Kidney (tissue), 14 donors: ENCODE measurements around the gene MYADML2. TPM values are rescaled to one million over a fixed set of nuclear protein-coding genes. Genes with fewer than 3 reads are reported as not detected.

Source experiments
- DNase-seq, 5 donors: peaks; one replicate each; pipeline ENCODE4 v3.0.0-alpha.2; 2013 to 2020
- FAIRE-seq: peaks from 2 replicates; lab custom pipeline; 2012; peaks lifted over from hg19 to GRCh38; lab: Jason Lieb, UNC
- H3K27ac ChIP-seq, 2 donors: one replicate each; pipeline ENCODE4 v1.7.0; 2013; ENCODE audit warnings: low read depth in 2 of 2, low read length in 2 of 2, inconsistent platforms in 1 of 2
- H3K27me3 ChIP-seq: one replicate; pipeline ENCODE4 v1.7.1; 2013; ENCODE audit warnings: low read length, inconsistent platforms; ENCODE audit not compliant: control insufficient read depth, insufficient read depth
- H3K36me3 ChIP-seq, 3 donors: one replicate each; pipeline versions ENCODE4 v1.7.0 to v1.7.1; 2013; ENCODE audit warnings: low read length in 3 of 3, control low read depth in 1 of 3, inconsistent platforms in 1 of 3; ENCODE audit not compliant: insufficient read depth in 3 of 3, control insufficient read depth in 2 of 3
- H3K4me1 ChIP-seq, 3 donors: one replicate each; pipeline versions ENCODE4 v1.7.0 to v1.7.1; 2013; ENCODE audit warnings: low read length in 3 of 3, inconsistent platforms in 1 of 3, low read depth in 1 of 3; ENCODE audit not compliant: control insufficient read depth in 2 of 3, insufficient read depth in 2 of 3
- H3K4me3 ChIP-seq, 3 donors: one replicate each; pipeline versions ENCODE4 v1.7.0 to v1.8.1; 2013; ENCODE audit warnings: low read length in 3 of 3, control low read depth in 1 of 3, inconsistent platforms in 1 of 3
- H3K9ac ChIP-seq, 3 donors: one replicate each; pipeline versions ENCODE4 v1.7.0 to v1.7.1; 2013; ENCODE audit warnings: low read length in 3 of 3, control low read depth in 1 of 3, inconsistent platforms in 1 of 3
- H3K9me3 ChIP-seq, 3 donors: one replicate each; pipeline versions ENCODE4 v1.7.0 to v1.7.1; 2013; ENCODE audit warnings: low read length in 3 of 3, control low read depth in 1 of 3, inconsistent platforms in 1 of 3; ENCODE audit not compliant: control insufficient read depth in 2 of 3, insufficient read depth in 1 of 3
- CTCF ChIP-seq: IDR thresholded peaks from 3 replicates; pipeline ENCODE4 v1.5.1; 2012; ENCODE audit warnings: mild to moderate bottlenecking, moderate library complexity, borderline replicate concordance; ENCODE audit not compliant: insufficient read depth; ENCODE audit errors: extremely low read depth
- intact Hi-C: fragments of 100-400 bp; cut with DNase I; formaldehyde crosslinking; loops from one replicate; pipeline ENCODE4 v1.11.1; 2022
- polyA plus RNA-seq: library from polyadenylated mRNA; stranded (reverse); fragments of 350-450 nt; fragmentation: Illumina TruSeq; extraction: RNeasy Lipid Tissue Mini Kit (QIAGEN cat#74804); gene quantifications from one replicate; pipeline ENCODE4 v1.2.3, GENCODE V29; 2014; ENCODE audit warnings: low read depth, low replicate concordance; ENCODE audit not compliant: insufficient read depth
- total RNA-seq: library from RNA; stranded (reverse); fragmentation: NEBNext Ultra II Directional; extraction: Animal tissue kit (Norgen Biotek cat#: 25700); gene quantifications from one replicate; pipeline ENCODE4 v1.2.1, GENCODE V29; 2021
- donor health status: control.
- donor health status: control.
- donor health status: control.
- donor health status: control.
- donor health status: control.
- donor health status: DM: yes; HTN: yes; CAD: no.
- donor health status: Normal renal cell carcinoma (clear cell type).

The MYADML2 gene
- total and polyA plus RNA-seq, 2 donors from 2014 or later, result not detected

- intact Hi-C loops, result no loop called here
Observed at GRCh38 chr17:81929253-81930141, 17.5 kb downstream of the MYADML2 start.

GRCh38 chr17:81928544-81929252 lies 18.3 kb downstream of the MYADML2 start:
- TF ChIP-seq CTCF, result no peak
- no peak overlapping the region for H3K9ac ChIP-seq
- no peak overlapping the region for H3K27ac ChIP-seq
- H3K36me3 ChIP-seq, result no peaks in the 10 kb centered on the region
- DNase-seq, result peak in 2 of 5 donors; percentile 40 to 71
- H3K4me1 ChIP-seq, result peaks cover 0 to 28% (median 22%) of the 10 kb centered on the region in 3 donors
- peak overlapping the region in 1 of 3 donors; percentile 48 for H3K4me3 ChIP-seq
- H3K9me3 ChIP-seq, result no peaks in the 10 kb centered on the region
- H3K27me3 ChIP-seq, result no peaks in the 10 kb centered on the region
- FAIRE-seq, result no peak
- intact Hi-C loops, result no loop called here

More at GRCh38 chr17:81929253-81930141, 17.5 kb downstream of the MYADML2 start:
- no peaks in the 10 kb centered on the region for H3K9me3 ChIP-seq
- DNase-seq (peak in 1 of 5 donors; percentile 65), FAIRE-seq (no peak)
- H3K4me3 ChIP-seq, result no peak overlapping the region
- H3K27ac ChIP-seq, result no peak overlapping the region
- no peaks in the 10 kb centered on the region for H3K36me3 ChIP-seq
- no peaks in the 10 kb centered on the region for H3K27me3 ChIP-seq
- no peak for TF ChIP-seq CTCF
- peaks cover 0 to 20% (median 14%) of the 10 kb centered on the region in 3 donors for H3K4me1 ChIP-seq
- H3K9ac ChIP-seq, result no peak overlapping the region

- no peak for TF ChIP-seq CTCF
- intact Hi-C loops, result no loop called here
- H3K9me3 ChIP-seq, result no peaks in the 10 kb centered on the region
- no peaks in the 10 kb centered on the region for H3K36me3 ChIP-seq
- peaks cover 0 to 33% (median 23%) of the 10 kb centered on the region in 3 donors for H3K4me1 ChIP-seq
- H3K27me3 ChIP-seq, result no peaks in the 10 kb centered on the region
- H3K9ac ChIP-seq, result peak within 1 kb of the TSS in 2 of 3 donors; percentile 25 to 80
- peak; percentile 95 to 99 (median 97) for DNase-seq
- no peak for FAIRE-seq
- H3K4me3 ChIP-seq, result peak within 1 kb of the TSS in 2 of 3 donors; percentile 59 to 68
- peak within 1 kb of the TSS; percentile 78 to 91 for H3K27ac ChIP-seq
Observed at GRCh38 chr17:81927653-81928543, 19.1 kb downstream of the MYADML2 start, which contains the start of gene MAFG. MAFG (minus strand) TSS chr17:81927735; CDS start chr17:81923185, 4,550 bp downstream.
